ENCODE results near the gene SLC6A5.

GRCh38 chr11:20594274-20595061, 4.9 kb upstream of the SLC6A5 start:
- TF ChIP-seq POLR2A (IDR thresholded peaks at IDR 0.05) (no peak), CTCF (IDR thresholded peaks at IDR 0.05) (no peak)
